Endothelial cell of hepatic sinusoid (primary cell): ENCODE results near the gene DIAPH2.

Source experiments
- in situ Hi-C: cut with HindIII; loops from 2 replicates; pipeline ENCODE4 v1.10.0; 2017; ENCODE audit warnings: low sequenced_read_pairs

DIAPH2 gene

GRCh38 chrX:97446298-97446882, 761.7 kb downstream of the DIAPH2 start:
- in situ Hi-C loops = no loop called here

- in situ Hi-C loops = no loop called here
These were observed 762.7 kb downstream of the DIAPH2 start for GRCh38 chrX:97447306-97447705.

- in situ Hi-C loops = no loop called here
These were observed 767.6 kb downstream of the DIAPH2 start for GRCh38 chrX:97452283-97452682.

- in situ Hi-C loops = no loop called here
These were observed 777.1 kb downstream of the DIAPH2 start for GRCh38 chrX:97461763-97462162.

- in situ Hi-C loops = no loop called here
These were observed 786.4 kb downstream of the DIAPH2 start for GRCh38 chrX:97471071-97471470.

GRCh38 chrX:97474933-97475332, 790.3 kb downstream of the DIAPH2 start:
- in situ Hi-C loops = no loop called here

GRCh38 chrX:97479106-97479890, 794.7 kb downstream of the DIAPH2 start:
- in situ Hi-C loops = no loop called here

GRCh38 chrX:97481228-97481627, 796.6 kb downstream of the DIAPH2 start:
- in situ Hi-C loops = no loop called here

- in situ Hi-C loops = no loop called here
These were observed 798.1 kb downstream of the DIAPH2 start for GRCh38 chrX:97482666-97483300.

- in situ Hi-C loops = no loop called here
These were observed 806.0 kb downstream of the DIAPH2 start for GRCh38 chrX:97490656-97491055.

GRCh38 chrX:97494756-97495372, 810.2 kb downstream of the DIAPH2 start:
- in situ Hi-C loops = no loop called here

- in situ Hi-C loops = no loop called here
These were observed 813.5 kb downstream of the DIAPH2 start for GRCh38 chrX:97498093-97498492.

- in situ Hi-C loops = no loop called here
These were observed 819.8 kb downstream of the DIAPH2 start for GRCh38 chrX:97504431-97504830.

- in situ Hi-C loops = no loop called here
These were observed 833.1 kb downstream of the DIAPH2 start for GRCh38 chrX:97517763-97518162.

GRCh38 chrX:97522307-97522706, 837.7 kb downstream of the DIAPH2 start:
- in situ Hi-C loops = no loop called here

GRCh38 chrX:97524340-97524739, 839.7 kb downstream of the DIAPH2 start:
- in situ Hi-C loops = no loop called here

- in situ Hi-C loops = no loop called here
These were observed 840.4 kb downstream of the DIAPH2 start for GRCh38 chrX:97524997-97525396.

- in situ Hi-C loops = no loop called here
These were observed 841.3 kb downstream of the DIAPH2 start for GRCh38 chrX:97525981-97526380.

GRCh38 chrX:97527725-97528124, 843.1 kb downstream of the DIAPH2 start:
- in situ Hi-C loops = no loop called here

GRCh38 chrX:97529536-97530200, 845.0 kb downstream of the DIAPH2 start:
- in situ Hi-C loops = no loop called here

GRCh38 chrX:97531825-97532224, 847.2 kb downstream of the DIAPH2 start:
- in situ Hi-C loops = no loop called here
